Measurements from ENCODE around the gene INPP5E. TPM values are rescaled to one million over a fixed set of nuclear protein-coding genes. Genes with fewer than 3 reads are reported as not detected.

The INPP5E gene
- total RNA-seq, 2 experiments from 2014 or later = 17.2 to 19.4 TPM

GRCh38 chr9:136381966-136382513 lies 57.6 kb downstream of the INPP5E start:
- ChIA-PET CTCF (interaction anchor here (1.2 kb wide), 1 partner anchor 18 kb away, joined by 4 read pairs; the partner anchor contains the start of gene DNLZ), POLR2A (no interaction called here)
- TF ChIP-seq CTCF (IDR thresholded peaks at IDR 0.05) = no peak
- Mint-ChIP-seq H3K4me3 (no peak overlapping the region), H3K4me1 (ENCODE audit: low read depth) (peaks cover 18% of the 10 kb centered on the region), H3K36me3 (ENCODE audit: low read depth) (peaks cover 30% of the 10 kb centered on the region), H3K27ac (no peak overlapping the region), H3K27me3 (no peaks in the 10 kb centered on the region), H3K9me3 (no peaks in the 10 kb centered on the region)
- Histone ChIP-seq H3K9me3 (ENCODE audit: control insufficient read depth in 1 of 2, insufficient read depth in 1 of 2, low read length in 2 of 2) (no peaks in the 10 kb centered on the region), H3K27me3 (ENCODE audit: control insufficient read depth in 1 of 2, insufficient read depth in 2 of 2, low read length in 2 of 2) (no peaks in the 10 kb centered on the region), H3K4me1 (ENCODE audit: insufficient read depth, low read length) (peaks cover 22% of the 10 kb centered on the region), H3K27ac (ENCODE audit: low read depth in 1 of 2, low read length in 2 of 2) (no peak overlapping the region), H3K36me3 (ENCODE audit: insufficient read depth, low read length) (peaks cover 39% of the 10 kb centered on the region), H3K4me3 (ENCODE audit: low read length) (no peak overlapping the region)
- ATAC-seq (ENCODE audit: poor library complexity) (no peak), DNase-seq (no peak)
- intact Hi-C loops (cut with DNase I, micrococcal nuclease) = no loop called here

DNA sequence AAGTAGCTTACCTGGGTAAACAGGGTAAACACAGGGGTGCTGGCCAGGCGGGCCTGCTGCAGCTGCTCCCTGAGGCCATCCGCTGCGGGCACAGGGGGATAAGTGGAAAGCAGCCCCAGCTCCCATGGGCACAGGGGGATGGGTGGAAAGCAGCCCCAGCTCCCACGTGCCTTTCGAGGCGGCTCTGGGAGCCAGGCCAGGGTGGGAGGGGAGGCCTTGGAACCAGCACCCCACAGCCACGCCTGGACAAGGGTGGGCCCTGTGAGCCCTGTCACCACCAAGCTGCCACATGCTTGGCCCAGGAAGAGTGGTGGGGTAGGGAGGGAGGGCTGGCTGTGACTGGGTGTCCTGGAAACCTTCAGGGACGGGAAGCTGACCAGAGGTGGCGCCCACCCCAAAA lies 58.3 kb downstream of the INPP5E start:
- no peaks in the 10 kb centered on the region for H3K9me3 Mint-ChIP-seq
- TF ChIP-seq CTCF (IDR thresholded peaks at IDR 0.05) = no peak
- Histone ChIP-seq H3K4me1 (ENCODE audit: insufficient read depth, low read length) (peaks cover 22% of the 10 kb centered on the region), H3K27ac (ENCODE audit: low read depth in 1 of 2, low read length in 2 of 2) (no peak overlapping the region), H3K27me3 (ENCODE audit: control insufficient read depth in 1 of 2, insufficient read depth in 2 of 2, low read length in 2 of 2) (no peaks in the 10 kb centered on the region), H3K4me3 (ENCODE audit: low read length) (no peak overlapping the region), H3K36me3 (ENCODE audit: insufficient read depth, low read length) (peaks cover 36% of the 10 kb centered on the region), H3K9me3 (ENCODE audit: control insufficient read depth in 1 of 2, insufficient read depth in 1 of 2, low read length in 2 of 2) (no peaks in the 10 kb centered on the region)
- ATAC-seq (ENCODE audit: poor library complexity) (no peak), DNase-seq (no peak)
- intact Hi-C loops (cut with DNase I, micrococcal nuclease) = no loop called here
- H3K4me1 Mint-ChIP-seq (ENCODE audit: low read depth) = peaks cover 18% of the 10 kb centered on the region
- ChIA-PET CTCF (interaction anchor here (1.2 kb wide), 1 partner anchor 18 kb away, joined by 4 read pairs; the partner anchor contains the start of gene DNLZ), POLR2A (no interaction called here)
- no peaks in the 10 kb centered on the region for H3K27me3 Mint-ChIP-seq
- peaks cover 28% of the 10 kb centered on the region for H3K36me3 Mint-ChIP-seq (ENCODE audit: low read depth)
- no peak overlapping the region for H3K27ac Mint-ChIP-seq
- H3K4me3 Mint-ChIP-seq = no peak overlapping the region

DNA sequence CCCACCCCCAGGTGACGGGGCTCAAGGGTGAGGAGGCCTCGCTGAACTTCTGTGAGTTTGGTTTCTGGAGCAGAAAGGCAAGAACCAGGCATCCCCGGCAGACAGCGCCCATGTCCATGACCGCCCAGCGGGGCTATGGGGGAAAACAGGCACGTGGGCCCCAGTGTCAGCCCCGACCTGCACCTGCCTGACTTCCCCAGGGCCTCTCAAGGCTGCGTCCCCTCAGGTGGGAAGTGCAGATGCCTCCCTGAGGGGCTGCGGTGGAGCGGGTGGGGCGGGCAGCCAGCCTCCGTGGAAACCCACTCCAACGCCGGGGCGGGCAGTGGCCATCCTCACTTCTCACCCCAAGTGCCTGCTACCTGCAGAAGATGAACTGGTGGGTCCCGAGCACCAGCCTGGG lies 59.3 kb downstream of the INPP5E start:
- H3K4me3 ChIP-seq (ENCODE audit: low read length) = no peak overlapping the region

More for the DNA sequence above, 59.3 kb downstream of the INPP5E start:
- Histone ChIP-seq H3K27me3 (ENCODE audit: control insufficient read depth in 1 of 2, insufficient read depth in 2 of 2, low read length in 2 of 2) (no peaks in the 10 kb centered on the region), H3K9me3 (ENCODE audit: control insufficient read depth in 1 of 2, insufficient read depth in 1 of 2, low read length in 2 of 2) (no peaks in the 10 kb centered on the region), H3K36me3 (ENCODE audit: insufficient read depth, low read length) (peaks cover 36% of the 10 kb centered on the region), H3K27ac (ENCODE audit: low read depth in 1 of 2, low read length in 2 of 2) (no peak overlapping the region), H3K4me1 (ENCODE audit: insufficient read depth, low read length) (peaks cover 14% of the 10 kb centered on the region)
- H3K4me1 Mint-ChIP-seq (ENCODE audit: low read depth) = peaks cover 10% of the 10 kb centered on the region
- no peak for TF ChIP-seq CTCF (IDR thresholded peaks at IDR 0.05)
- ChIA-PET CTCF (no interaction called here), POLR2A (no interaction called here)
- no peaks in the 10 kb centered on the region for H3K27me3 Mint-ChIP-seq
- no peaks in the 10 kb centered on the region for H3K9me3 Mint-ChIP-seq
- no peak for DNase-seq
- no peak overlapping the region for H3K27ac Mint-ChIP-seq
- no peak overlapping the region for H3K4me3 Mint-ChIP-seq
- ATAC-seq (ENCODE audit: poor library complexity) = no peak
- intact Hi-C loops (cut with DNase I, micrococcal nuclease) = no loop called here
- H3K36me3 Mint-ChIP-seq (ENCODE audit: low read depth) = peaks cover 20% of the 10 kb centered on the region
